Measurements from ENCODE around the gene CFAP206. TPM values are rescaled to one million over a fixed set of nuclear protein-coding genes. Genes with fewer than 3 reads are reported as not detected.

The CFAP206 gene
- total RNA-seq, 2 experiments from 2014 or later = not detected

GRCh38 chr6:87504441-87504840, 96.7 kb downstream of the CFAP206 start:
- Mint-ChIP-seq H3K4me1 (peaks cover 7% of the 10 kb centered on the region), H3K27me3 (no peaks in the 10 kb centered on the region), H3K27ac (no peak overlapping the region), H3K9me3 (ENCODE audit: low read depth) (no peaks in the 10 kb centered on the region), H3K36me3 (peaks cover 32% of the 10 kb centered on the region), H3K4me3 (no peak overlapping the region)
- DNase-seq (no peak), ATAC-seq (no peak)
- CTCF ChIA-PET = interaction anchor here (0.9 kb wide), 1 partner anchor 10 kb away, joined by 5 read pairs; no protein-coding TSS in a partner anchor

Other genes with a start within 250 kb of the CFAP206 start
- gene SMIM8, start 85.4 kb upstream of the CFAP206 start, total RNA-seq = 1 to 10 TPM; 7.7 to 8.1 TPM
- gene GJB7, start 78.7 kb upstream of the CFAP206 start, total RNA-seq = not detected
- 1 to 10 TPM; 1.7 to 1.8 TPM for gene C6orf163, start 63.2 kb upstream of the CFAP206 start, total RNA-seq
- 10 to 100 TPM; 12.0 to 12.2 TPM for gene SLC35A1, start 65.0 kb downstream of the CFAP206 start, total RNA-seq
- gene RARS2, start 182.0 kb downstream of the CFAP206 start, total RNA-seq = 10 to 100 TPM; 22.1 to 22.7 TPM
- 10 to 100 TPM; 31.8 to 34.6 TPM for gene ORC3, start 182.2 kb downstream of the CFAP206 start, total RNA-seq